Left cardiac atrium (tissue), 4 donors: ENCODE results near the gene DDX51. TPM values are rescaled to one million over a fixed set of nuclear protein-coding genes. Genes with fewer than 3 reads are reported as not detected.

Experiments
- ATAC-seq, 2 donors: fragments of 200-7000 bp; cut with Tn5 transposase; one replicate each; pipeline ENCODE4 v1.9.1; 2020; ENCODE audit warnings: mild to moderate bottlenecking in 2 of 2, moderate library complexity in 2 of 2
- DNase-seq: peaks from one replicate; pipeline ENCODE4 v3.0.0-alpha.2; 2020
- intact Hi-C, 2 donors: fragments of 100-400 bp; cut with DNase I; formaldehyde crosslinking; loops; one replicate each; pipeline versions ENCODE4 v1.14.1 to v1.15.1; 2022 to 2023
- total RNA-seq, 2 donors: library from RNA; stranded (reverse); fragmentation: NEBNext Ultra II Directional; extraction: Animal tissue kit (Norgen Biotek cat#: 25700); gene quantifications; one replicate each; pipeline ENCODE4 v1.2.1, GENCODE V29; 2021
- donor health status: DM: no; HTN: yes; CAD: no.
- donor health status: DM: no; HTN: yes; CAD: no; lungs with severe emphysema.
- donor health status: DM: yes; HTN: yes; CAD: no.
- donor health status: Dilated cardiomyopathy.

Gene DDX51
- total RNA-seq, 2 donors from 2014 or later, result 8.7 to 11.3 TPM

DNA sequence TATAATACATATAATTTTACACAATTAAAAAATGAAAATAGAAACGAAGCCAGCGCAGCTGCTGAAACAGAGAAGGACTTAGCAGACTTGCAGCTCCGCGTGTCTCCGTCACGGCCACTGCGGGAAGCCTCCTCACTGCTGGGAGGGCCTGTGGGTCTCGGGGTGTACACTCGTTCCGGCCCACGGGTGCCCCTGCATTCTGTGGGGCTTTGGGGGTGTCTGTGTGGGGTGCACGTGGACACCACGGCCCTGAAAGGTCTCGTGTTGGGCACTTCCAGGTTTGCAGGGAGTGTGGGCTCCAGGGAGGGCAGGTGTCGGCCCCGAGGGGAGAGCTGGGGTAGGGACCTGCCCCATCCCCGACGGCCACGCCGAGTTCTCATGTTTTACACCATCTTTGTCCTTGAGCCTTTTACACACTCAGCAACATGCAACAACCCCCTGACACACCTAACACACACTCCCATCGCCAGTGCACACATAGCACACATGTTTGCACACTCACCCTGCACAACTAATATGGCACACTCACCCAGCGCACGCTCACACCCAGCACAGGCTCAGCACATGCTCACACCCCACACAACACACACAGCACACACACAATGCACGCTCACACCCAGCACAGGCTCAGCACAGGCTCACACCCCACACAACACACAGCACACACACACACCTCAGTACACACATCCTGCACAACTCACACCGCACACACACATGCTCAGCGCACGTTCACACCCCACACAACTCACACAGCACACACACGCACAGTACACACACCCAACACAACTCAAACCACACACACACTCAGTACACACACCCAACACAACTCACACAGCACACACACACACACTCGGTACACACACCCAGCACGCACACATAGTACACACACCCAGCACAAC is 36.8 kb upstream of the DDX51 start:
- intact Hi-C loops, result no loop called here
- no peak for ATAC-seq
- DNase-seq, result peak; percentile 11

DNA sequence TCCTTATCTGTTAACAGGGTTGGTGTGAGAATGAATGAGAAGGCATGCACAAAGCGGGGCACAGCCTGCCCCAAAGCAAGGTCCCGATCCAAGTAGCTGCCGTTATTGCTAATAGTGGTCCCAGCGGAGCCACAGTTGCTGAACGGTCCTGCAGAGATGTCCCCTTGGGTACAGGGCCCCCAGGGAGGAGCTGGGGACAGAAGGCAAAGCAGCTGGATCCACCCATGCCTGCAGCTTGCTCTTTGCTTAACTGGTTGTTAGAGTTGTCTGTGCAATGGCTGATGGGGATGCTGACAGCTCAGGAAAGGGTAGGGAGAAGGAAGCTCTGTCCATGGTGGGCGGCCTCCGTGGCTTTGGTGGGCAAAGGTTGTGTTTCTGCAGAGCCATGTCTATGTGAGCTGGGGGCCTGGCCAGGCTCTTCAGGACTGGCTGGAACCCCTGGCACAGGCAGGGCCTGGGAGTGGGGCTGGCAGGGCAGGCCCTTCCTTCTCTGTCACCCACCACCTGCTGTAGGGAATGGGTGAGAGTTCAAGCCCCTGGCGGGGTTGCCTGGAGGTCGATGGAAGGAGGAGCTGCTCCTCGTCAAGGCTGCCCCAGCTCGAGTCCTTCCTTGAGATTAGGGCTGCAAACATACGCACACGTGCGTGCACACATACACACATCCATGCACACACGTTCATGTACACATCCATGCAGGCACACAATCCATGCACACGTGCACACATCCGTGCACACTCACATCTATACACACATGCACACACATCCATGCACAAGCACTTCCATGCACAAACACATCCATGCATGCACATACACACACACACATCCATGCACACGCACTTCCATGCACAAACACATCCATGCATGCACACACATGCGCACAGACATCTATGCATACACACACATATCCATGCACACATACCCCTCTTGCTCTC is 35.6 kb upstream of the DDX51 start:
- ATAC-seq (no peak), DNase-seq (no peak)
- intact Hi-C loops, result no loop called here

DNA sequence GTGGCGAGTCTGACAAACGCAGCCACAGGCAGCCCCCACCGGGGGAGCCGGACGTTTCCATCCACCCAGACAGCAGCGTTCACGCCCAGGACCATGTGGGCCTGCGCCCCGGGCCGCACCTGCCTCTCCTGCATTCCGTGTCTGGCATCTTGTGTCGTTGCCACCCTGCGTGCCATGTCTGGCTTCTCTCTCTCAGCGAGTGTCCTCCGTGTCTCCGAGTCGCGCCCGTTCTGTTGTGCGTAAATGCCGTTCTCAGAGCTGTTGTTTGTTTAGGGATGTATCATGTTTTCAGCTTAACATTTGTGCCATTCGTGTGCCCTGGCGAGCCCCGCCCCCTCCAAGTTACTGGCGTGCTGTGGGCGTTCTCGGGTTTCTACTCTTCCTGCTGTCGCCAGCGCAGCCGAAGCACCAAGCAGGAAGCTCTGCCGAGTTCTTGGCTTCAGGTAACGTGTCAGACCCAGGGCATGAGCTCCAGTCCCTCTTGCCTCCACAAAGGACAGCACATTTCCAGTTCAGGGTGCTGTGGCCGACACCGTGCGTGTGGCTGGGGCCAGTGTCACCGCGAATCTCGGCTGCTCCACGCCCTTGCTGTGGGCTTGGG is 34.8 kb upstream of the DDX51 start:
- ATAC-seq (no peak), DNase-seq (no peak)

DNA sequence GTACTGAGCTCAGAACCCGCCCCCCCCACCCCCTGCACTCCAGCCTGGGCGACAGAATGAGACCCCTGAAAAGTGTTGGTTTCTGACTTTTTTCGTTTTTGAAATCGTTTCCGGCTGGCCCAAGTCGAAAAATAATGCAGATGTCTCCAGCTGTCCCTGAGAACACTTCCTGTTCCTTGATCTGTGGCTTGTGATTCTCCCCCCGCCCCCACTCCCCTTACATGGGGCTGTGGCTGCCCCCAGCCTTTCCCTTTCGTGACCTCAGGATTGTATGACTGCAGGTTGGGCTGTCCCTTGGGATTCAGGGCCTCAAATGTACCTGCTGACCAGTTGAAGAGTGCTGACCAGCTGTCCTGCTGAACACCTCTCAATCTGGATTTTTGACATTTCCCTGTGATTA is 34.2 kb upstream of the DDX51 start:
- intact Hi-C loops, result no loop called here

More for the DNA sequence above, 34.8 kb upstream of the DDX51 start:
- intact Hi-C loops, result no loop called here

DNA sequence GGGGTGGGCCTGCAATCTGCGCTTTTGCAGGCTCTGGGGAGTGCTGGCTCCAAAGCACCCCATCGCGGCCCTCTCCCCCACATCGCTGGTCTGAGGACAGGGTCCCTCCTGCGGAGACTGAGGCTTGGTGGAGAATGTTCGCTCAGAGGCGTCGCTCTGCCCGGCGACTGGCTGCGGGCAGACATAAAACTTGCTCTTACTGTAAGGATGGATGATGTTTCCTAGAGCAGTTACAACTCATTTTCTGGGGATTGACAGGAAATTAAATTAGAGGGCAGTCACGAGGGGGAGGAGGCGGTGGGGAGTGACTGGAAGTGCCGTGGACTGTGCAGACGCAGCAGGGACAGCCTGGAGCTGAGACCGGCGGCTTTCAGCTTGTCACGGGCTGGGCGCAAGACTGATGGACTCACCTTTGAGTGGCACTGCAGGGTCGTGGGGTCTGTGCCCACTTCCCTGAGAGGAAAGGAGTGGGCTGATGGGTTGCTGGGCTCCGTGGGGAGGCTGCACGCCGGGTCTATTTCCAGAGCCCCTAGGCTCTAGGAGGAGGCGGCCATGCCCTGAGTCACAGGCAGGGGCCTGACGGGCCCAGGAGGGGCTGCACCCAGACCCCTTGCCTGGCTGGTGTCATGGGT is 32.9 kb upstream of the DDX51 start:
- ATAC-seq (no peak), DNase-seq (peak; percentile 5)
- intact Hi-C loops, result no loop called here

More for the DNA sequence above, 34.2 kb upstream of the DDX51 start:
- DNase-seq, result no peak
- ATAC-seq, result no peak

DNA sequence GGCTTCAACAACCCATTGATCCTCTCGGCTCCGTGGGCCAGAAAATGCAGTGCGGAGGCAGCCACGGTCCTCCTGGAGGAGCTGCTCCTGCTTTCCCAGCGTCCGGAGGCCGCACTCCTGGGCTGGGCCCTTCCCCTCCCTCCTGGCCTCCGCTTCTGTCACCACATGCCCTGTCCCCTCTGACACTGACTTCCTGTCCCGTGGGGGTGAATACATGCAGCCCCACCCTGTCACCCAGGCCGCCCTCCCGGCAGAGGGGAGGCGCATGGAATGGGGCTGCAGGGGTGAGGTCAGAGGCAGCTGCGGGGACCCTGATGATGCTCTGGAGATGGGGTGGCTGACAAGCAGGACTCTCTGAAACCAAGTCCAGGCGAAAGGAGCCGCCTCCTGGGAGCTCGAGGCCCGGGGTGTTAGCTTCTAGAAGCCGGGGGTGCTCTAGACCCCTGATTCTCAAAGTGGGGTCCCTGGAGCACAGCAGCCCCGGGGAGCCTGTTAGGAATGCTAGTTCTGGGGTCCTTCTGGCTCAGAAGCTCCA is 32.3 kb upstream of the DDX51 start:
- no peak for ATAC-seq
- peak; percentile 13 for DNase-seq
- intact Hi-C loops, result no loop called here

DNA sequence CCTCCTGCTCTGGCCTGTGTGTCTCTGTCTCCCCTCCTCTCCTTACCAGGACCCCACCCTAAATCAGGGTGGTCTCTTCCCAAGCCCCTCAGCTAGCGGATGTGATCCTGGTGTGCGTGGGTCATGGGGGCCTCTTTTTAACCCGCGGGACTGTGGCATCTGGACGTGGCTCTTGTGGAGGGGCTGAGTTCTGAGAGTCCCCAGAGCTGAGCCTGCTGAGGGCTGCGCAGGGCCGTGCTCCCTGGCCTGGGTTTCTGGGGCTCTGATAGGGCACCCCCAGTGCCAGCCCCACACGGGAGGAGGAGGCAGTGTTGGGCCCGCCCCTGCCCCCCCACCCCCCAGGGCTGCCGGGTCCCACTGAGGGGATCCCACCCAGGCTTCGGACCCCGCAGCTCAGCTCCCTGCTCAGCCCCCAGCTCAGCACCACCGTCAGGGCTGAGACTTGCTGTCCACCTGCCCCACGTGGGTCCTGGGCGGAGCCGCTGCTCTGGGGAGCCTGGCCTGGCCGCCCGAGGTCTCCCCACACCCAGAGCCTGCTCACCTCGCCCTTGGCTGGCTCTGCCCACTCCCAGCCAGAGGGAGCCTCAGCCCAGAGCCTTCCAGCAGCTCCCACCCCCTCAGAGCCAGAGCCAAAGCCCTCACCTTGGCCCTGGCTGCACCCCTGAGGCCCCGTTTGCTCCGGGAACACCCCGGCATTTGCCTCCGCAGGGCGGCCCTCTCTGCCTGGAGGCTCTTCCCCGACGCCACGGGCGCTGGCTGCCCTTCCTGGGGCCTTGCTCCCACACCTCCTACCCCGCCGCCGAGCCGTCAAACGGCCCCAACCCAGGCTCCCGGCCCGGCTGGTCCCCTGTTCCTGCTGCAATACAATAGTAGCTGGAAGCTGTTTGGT is 31.6 kb upstream of the DDX51 start:
- DNase-seq, result peak; percentile 8
- intact Hi-C loops, result no loop called here
- ATAC-seq, result no peak

DNA sequence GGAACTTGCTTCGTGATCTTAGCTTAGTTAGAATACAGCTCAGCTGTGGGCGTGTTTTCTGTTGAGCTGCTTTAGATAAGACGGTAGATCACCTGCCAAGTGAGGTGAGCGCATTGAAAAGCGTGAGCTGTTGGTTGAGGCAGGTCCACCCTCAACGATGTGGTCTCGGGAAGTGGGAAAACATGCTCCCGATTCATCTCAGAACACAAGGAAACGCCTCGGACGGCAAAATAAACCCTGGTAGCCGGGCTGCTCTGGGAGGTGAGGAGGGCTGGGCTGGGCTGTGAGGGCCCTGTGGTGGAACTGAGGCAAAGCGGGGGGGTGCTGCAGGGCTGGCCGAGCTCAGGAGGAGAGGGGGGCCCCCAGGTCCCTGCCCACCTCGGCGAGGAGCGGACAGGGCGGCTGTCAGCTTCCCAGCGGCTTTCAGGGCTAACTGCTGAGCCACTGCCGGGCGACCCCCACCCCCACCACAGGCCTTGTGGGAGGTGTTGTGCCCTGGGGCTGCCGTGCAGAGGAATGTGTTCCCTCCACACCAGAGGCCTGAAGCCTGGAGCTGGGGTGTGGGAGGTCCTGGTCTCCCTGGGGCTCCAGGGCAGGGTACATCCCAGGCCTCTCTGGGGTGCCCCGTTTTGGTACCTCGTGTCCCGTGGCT is 30.8 kb upstream of the DDX51 start:
- peak; percentile 5 for DNase-seq
- intact Hi-C loops, result no loop called here
- peak in 1 of 2 donors; percentile 51 for ATAC-seq

DNA sequence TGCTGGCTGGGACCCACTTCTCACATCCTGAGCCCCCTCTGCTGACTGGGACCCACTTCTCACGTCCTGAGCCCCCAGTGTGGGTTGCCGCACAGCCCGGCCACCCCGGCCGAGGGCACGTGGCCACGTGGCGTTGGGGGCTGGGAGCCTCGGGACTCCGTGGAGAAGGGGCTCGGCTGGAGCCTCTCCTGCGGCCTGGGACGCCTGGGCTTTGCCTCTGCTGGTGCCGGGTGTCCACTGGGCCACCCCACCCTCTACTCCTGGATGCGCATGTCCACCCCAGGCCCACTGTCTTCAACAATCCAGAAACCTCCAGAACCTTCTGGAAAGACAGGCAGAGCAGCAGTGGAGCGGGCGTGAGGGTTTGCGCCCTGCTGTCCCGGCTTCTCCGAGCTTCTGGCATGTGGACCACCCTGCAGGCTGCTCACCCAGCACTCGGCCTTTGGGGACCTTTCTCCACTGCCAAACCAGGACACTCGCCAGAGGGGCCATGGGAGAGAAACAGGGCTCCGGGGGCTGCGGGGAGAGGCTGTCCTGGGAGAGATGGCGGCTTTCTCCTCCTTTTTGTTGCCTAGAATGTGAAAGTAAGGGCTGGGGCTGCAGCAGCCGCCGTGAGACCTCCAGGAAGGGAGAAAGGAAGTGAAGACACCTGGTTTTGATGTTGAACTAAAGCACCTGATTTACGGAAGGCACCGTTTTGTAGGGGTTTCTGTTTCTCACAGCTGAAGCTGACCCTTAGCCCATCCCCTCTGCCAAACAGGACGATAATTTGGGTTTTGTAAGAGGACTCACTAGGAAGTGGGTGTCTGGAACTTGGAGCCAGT is 30.1 kb upstream of the DDX51 start:
- intact Hi-C loops, result no loop called here
- peak; percentile 10 for DNase-seq
- ATAC-seq, result no peak

DNA sequence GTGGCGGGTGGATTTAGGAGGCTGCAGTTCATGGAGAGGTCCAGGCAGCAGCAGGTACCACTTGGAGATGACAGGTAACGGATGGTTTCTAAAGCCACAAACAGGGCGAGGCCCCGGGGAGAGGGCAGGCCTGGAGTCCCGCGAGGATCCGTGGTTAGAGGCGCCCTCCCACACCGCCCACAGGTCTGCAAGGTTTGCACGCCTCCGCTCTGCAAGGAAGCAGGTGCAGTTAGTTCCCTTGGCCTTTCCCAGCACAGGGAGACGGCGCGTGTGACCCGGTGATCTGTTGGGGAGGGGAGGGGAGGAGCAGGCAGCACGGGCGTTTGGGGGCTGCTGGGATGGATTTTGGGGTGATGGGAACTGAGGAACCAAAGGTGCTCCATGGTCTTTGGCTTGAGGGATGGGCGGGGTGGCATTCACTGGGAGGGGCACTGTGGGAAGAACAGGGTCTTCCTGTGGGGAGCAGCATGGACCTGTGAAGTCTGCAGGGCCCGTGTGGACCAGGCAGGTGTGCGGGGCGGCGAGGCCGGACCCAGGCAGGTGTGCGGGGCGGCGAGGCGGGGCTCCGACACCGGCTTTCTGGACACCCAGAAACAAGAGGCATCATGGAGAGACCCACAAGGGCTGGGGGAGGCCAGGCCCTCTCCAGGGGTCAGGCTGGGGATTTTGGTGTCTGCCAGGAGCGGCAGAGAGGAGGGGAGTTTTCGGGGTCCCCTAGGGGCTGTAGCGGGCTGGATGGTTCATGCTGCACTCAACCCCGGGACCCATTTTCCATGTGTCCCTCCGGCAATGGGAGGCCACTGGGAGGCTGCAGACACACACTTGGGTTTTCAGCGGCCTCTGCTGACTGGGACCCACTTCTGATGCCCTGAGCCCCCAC is 29.3 kb upstream of the DDX51 start:
- no peak for ATAC-seq
- intact Hi-C loops, result no loop called here
- DNase-seq, result peak; percentile 14

DNA sequence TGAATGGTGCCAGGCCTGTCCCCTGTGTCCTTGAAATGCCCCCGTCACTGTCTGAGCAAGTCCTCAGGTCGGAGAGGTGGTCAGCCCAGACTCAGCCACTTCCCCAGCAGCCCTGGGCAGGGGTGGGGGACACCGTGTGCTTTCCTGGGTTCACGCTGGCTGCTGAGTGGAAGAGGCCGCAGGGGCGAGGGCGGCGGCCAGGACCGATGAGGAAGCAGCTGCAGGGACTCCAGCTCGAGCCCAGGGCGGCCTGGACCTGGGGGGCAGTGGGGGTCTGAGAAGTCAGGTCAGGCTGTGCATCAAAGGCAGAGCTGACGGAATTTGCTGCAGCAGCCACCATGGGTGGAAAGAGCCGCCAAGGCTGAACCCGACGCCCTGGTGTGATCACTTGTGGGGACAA is 28.5 kb upstream of the DDX51 start:
- ATAC-seq (no peak), DNase-seq (peak; percentile 17)
- intact Hi-C loops, result no loop called here

DNA sequence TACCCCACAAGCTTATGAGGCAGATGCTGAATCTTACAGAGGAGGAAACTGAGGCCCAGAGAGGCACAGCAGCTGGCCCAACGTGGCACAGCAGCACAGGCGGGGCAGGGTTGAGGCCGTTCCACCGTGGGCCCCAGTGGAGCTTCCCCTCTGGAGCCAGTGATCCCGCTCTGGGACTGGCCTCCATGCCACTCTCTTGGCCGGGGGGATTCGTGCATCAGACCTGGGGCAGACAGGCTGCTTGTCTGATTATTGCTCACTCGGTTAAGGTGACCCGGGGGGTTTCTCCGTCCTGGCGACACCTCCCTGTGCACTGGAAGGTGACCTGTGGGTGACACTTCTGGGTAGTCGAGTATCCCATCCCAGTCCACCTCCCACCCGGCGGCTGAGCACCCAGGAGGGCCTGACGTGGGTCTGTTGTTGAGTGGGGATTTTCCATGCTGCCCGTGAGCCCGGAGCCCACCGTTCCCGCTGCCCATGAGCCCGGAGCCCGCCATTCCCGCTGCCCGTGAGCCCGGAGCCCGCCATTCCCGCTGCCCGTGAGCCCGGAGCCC is 27.9 kb upstream of the DDX51 start:
- intact Hi-C loops, result no loop called here
- ATAC-seq (no peak), DNase-seq (no peak)

DNA sequence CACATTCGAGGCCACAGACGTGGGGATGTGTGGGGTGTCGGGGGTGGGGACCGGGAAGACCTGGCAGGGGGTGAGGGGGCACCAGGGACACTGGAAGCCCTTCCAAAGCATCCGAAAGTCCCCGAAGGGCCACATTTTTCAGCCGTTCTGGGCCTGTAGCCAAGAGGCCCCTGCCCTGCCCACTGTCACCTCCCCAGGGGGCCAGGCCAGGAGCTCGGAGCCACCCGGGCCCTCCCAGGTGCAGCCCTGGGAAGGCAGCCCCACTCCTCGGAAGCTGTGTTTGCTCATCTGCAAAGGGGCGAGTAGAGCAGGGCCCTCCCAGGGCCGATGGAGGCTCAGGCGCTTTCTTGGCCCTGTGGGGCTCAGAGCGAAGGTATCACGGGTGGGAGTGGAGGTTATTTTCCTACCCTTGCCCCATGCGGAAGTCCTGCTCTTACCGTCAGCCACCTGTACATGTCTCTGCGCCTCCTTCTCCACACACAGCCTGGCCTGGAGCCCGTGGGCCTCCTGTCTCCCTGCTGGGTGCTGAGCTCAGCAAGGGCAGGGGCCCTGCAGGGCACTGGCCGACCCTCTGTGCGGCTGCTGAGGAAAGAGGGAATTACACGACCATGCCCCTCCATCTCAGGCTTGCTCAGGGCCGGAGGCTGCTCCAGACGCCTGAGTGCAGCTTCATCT is 27.3 kb upstream of the DDX51 start:
- ATAC-seq (no peak), DNase-seq (peak; percentile 17)
- intact Hi-C loops, result no loop called here

DNA sequence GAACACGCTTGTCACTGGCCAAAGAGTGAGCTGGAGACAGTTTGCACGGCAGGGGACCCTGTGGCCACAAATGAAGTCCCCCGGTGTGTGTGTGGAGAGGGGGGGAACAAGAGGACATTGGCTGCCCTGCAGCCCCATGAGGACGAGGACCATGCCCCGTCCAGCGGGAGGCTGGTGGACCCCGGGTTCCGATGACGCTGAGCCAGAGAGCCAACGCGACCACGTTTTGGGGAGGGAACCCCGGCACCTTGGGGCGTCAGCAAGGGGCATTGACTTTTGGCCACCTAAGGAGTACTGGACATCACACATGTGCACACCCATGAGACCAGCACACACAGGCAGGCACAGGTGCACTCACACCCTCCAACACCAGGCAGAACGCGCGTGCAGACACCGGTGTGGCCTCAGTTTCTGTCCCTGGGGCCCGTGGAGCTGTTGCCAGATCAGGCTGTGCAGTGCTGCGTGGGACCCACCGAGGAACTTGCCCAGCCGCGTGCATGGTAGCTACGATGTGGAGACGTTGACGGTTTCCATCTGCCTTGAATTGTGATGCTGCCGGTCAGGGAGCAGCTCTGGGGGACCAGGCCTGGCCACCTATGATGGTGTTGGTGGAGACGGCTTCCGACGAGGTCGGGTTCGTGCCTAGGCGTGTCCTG is 26.6 kb upstream of the DDX51 start:
- DNase-seq (peak; percentile 15), ATAC-seq (no peak)

More for the DNA sequence above, 26.6 kb upstream of the DDX51 start:
- intact Hi-C loops, result no loop called here
